Measurements from ENCODE around the gene DCLK1. TPM values are rescaled to one million over a fixed set of nuclear protein-coding genes. Genes with fewer than 3 reads are reported as not detected.

Gene DCLK1
- total and polyA plus RNA-seq, 4 donors: 0.04 to 0.56 (median 0.20) TPM

- Histone ChIP-seq H3K9ac (ENCODE audit: low read depth in 1 of 2, low read length in 2 of 2) (no peak overlapping the region), H3K9me3 (ENCODE audit: control insufficient read depth in 4 of 4, low read length in 3 of 4) (no peaks in the 10 kb centered on the region), H3K27me3 (ENCODE audit: control insufficient read depth in 4 of 4, insufficient read depth in 4 of 4, low read length in 3 of 4) (peaks cover 0 to 7% (median 2%) of the 10 kb centered on the region in 4 donors), H3K4me3 (ENCODE audit: low read depth in 1 of 3, low read length in 3 of 3) (no peak overlapping the region), H3K27ac (ENCODE audit: low read depth in 1 of 2, low read length in 2 of 2) (no peak overlapping the region), H3K4me1 (ENCODE audit: control insufficient read depth in 4 of 4, insufficient read depth in 4 of 4, low read length in 3 of 4) (no peaks in the 10 kb centered on the region), H3K36me3 (ENCODE audit: control insufficient read depth in 4 of 4, insufficient read depth in 3 of 4, low read depth in 1 of 4, low read length in 3 of 4) (no peaks in the 10 kb centered on the region)
- WGBS: 47% methylated on average over 4 of the region's 4 CpGs
- TF ChIP-seq, protein P1, sequence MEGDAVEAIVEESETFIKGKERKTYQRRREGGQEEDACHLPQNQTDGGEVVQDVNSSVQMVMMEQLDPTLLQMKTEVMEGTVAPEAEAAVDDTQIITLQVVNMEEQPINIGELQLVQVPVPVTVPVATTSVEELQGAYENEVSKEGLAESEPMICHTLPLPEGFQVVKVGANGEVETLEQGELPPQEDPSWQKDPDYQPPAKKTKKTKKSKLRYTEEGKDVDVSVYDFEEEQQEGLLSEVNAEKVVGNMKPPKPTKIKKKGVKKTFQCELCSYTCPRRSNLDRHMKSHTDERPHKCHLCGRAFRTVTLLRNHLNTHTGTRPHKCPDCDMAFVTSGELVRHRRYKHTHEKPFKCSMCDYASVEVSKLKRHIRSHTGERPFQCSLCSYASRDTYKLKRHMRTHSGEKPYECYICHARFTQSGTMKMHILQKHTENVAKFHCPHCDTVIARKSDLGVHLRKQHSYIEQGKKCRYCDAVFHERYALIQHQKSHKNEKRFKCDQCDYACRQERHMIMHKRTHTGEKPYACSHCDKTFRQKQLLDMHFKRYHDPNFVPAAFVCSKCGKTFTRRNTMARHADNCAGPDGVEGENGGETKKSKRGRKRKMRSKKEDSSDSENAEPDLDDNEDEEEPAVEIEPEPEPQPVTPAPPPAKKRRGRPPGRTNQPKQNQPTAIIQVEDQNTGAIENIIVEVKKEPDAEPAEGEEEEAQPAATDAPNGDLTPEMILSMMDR (IDR thresholded peaks at IDR 0.05; ENCODE audit: low read depth, low read length, missing input control): no peak
- TF ChIP-seq, protein P2, sequence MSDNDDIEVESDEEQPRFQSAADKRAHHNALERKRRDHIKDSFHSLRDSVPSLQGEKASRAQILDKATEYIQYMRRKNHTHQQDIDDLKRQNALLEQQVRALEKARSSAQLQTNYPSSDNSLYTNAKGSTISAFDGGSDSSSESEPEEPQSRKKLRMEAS (IDR thresholded peaks at IDR 0.05): no peak
- TF ChIP-seq, protein P3, sequence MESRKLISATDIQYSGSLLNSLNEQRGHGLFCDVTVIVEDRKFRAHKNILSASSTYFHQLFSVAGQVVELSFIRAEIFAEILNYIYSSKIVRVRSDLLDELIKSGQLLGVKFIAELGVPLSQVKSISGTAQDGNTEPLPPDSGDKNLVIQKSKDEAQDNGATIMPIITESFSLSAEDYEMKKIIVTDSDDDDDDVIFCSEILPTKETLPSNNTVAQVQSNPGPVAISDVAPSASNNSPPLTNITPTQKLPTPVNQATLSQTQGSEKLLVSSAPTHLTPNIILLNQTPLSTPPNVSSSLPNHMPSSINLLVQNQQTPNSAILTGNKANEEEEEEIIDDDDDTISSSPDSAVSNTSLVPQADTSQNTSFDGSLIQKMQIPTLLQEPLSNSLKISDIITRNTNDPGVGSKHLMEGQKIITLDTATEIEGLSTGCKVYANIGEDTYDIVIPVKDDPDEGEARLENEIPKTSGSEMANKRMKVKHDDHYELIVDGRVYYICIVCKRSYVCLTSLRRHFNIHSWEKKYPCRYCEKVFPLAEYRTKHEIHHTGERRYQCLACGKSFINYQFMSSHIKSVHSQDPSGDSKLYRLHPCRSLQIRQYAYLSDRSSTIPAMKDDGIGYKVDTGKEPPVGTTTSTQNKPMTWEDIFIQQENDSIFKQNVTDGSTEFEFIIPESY (IDR thresholded peaks at IDR 0.05): no peak
- TF ChIP-seq RAD21 (IDR thresholded peaks at IDR 0.05) (no peak), YY1 (IDR thresholded peaks at IDR 0.05) (no peak), SP1 (IDR thresholded peaks at IDR 0.05) (no peak), RXRA (IDR thresholded peaks at IDR 0.05) (no peak), TAF1 (conservative IDR thresholded peaks at IDR 0.05) (no peak), JUND (IDR thresholded peaks at IDR 0.05) (no peak), HNF4G (IDR thresholded peaks at IDR 0.05) (no peak), NR2F2 (IDR thresholded peaks at IDR 0.05) (no peak)
- TF ChIP-seq, protein P4, sequence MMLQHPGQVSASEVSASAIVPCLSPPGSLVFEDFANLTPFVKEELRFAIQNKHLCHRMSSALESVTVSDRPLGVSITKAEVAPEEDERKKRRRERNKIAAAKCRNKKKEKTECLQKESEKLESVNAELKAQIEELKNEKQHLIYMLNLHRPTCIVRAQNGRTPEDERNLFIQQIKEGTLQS (IDR thresholded peaks at IDR 0.05): no peak
- TF ChIP-seq, protein P5, sequence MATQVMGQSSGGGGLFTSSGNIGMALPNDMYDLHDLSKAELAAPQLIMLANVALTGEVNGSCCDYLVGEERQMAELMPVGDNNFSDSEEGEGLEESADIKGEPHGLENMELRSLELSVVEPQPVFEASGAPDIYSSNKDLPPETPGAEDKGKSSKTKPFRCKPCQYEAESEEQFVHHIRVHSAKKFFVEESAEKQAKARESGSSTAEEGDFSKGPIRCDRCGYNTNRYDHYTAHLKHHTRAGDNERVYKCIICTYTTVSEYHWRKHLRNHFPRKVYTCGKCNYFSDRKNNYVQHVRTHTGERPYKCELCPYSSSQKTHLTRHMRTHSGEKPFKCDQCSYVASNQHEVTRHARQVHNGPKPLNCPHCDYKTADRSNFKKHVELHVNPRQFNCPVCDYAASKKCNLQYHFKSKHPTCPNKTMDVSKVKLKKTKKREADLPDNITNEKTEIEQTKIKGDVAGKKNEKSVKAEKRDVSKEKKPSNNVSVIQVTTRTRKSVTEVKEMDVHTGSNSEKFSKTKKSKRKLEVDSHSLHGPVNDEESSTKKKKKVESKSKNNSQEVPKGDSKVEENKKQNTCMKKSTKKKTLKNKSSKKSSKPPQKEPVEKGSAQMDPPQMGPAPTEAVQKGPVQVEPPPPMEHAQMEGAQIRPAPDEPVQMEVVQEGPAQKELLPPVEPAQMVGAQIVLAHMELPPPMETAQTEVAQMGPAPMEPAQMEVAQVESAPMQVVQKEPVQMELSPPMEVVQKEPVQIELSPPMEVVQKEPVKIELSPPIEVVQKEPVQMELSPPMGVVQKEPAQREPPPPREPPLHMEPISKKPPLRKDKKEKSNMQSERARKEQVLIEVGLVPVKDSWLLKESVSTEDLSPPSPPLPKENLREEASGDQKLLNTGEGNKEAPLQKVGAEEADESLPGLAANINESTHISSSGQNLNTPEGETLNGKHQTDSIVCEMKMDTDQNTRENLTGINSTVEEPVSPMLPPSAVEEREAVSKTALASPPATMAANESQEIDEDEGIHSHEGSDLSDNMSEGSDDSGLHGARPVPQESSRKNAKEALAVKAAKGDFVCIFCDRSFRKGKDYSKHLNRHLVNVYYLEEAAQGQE (IDR thresholded peaks at IDR 0.05): no peak
- no peak for DNase-seq (ENCODE audit: low spot score)
These were observed 275.1 kb downstream of the DCLK1 start for GRCh38 chr13:35856084-35856483.

DNA sequence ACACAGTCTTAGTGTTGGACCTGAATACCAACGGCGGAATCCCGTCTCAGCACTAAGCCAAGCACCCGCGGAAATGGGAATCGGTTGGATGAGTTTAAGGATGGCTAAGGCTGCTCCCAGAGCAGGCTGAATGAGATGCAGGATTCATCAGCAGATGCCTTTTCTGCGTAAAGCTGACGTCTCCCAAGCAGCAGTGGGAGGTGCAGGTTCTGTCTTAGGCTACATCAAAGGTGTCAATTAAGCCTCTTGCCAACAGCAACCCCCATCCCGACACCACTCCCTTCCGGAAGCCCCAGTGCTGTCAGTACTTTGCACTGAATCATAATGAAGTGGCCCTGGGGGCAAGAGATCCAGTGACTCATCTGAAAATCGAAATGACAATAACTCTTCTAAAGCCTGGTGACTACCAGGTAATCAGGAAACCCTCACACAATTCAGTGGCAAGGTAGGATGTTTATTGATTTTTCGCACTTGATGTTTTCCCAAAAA is 275.6 kb downstream of the DCLK1 start:
- 20% methylated on average over 12 of the region's 12 CpGs for WGBS
- TF ChIP-seq, protein P2 (IDR thresholded peaks at IDR 0.05): no peak
- TF ChIP-seq GABPA (IDR thresholded peaks at IDR 0.05 in 1 of 2, conservative IDR thresholded peaks at IDR 0.05 in 1 of 2) (no peak), FOXA1 (IDR thresholded peaks at IDR 0.05) (no peak), NR2F2 (IDR thresholded peaks at IDR 0.05) (no peak)
- TF ChIP-seq, protein P3 (IDR thresholded peaks at IDR 0.05): no peak
- TF ChIP-seq, protein P1 (IDR thresholded peaks at IDR 0.05; ENCODE audit: low read depth, low read length, missing input control): no peak
- Histone ChIP-seq H3K27ac (ENCODE audit: low read depth in 1 of 2, low read length in 2 of 2) (no peak overlapping the region), H3K36me3 (ENCODE audit: control insufficient read depth in 4 of 4, insufficient read depth in 3 of 4, low read depth in 1 of 4, low read length in 3 of 4) (no peaks in the 10 kb centered on the region), H3K4me1 (ENCODE audit: control insufficient read depth in 4 of 4, insufficient read depth in 4 of 4, low read length in 3 of 4) (no peaks in the 10 kb centered on the region), H3K4me3 (ENCODE audit: low read depth in 1 of 3, low read length in 3 of 3) (no peak overlapping the region), H3K9me3 (ENCODE audit: control insufficient read depth in 4 of 4, low read length in 3 of 4) (no peaks in the 10 kb centered on the region), H3K9ac (ENCODE audit: low read depth in 1 of 2, low read length in 2 of 2) (no peak overlapping the region), H3K27me3 (ENCODE audit: control insufficient read depth in 4 of 4, insufficient read depth in 4 of 4, low read length in 3 of 4) (peaks cover 0 to 7% (median 2%) of the 10 kb centered on the region in 4 donors)
- DNase-seq (ENCODE audit: low spot score): no peak
